GM12878 (cell line): ENCODE measurements around the gene BSN. TPM values are rescaled to one million over a fixed set of nuclear protein-coding genes. Genes with fewer than 3 reads are reported as not detected.

Source experiments
- ATAC-seq: fragments of 200-7000 bp; cut with Tn5 transposase; 3 replicates; pipeline ENCODE4 v1.9.1; 2020; ENCODE audit warnings: mild to moderate bottlenecking, moderate library complexity
- BruUV-seq: library from RNA; stranded (reverse); fragments of 400-500 nt; replicated peaks from 2 replicates; lab custom pipeline; 2021; lab: Mats Ljungman, UMichigan
- CTCF ChIA-PET: fragments of 300-600 bp; sonication (Branson Sonifier 250); formaldehyde crosslinking; extraction: SDS; loops from one replicate; lab custom pipeline; 2021; ENCODE audit warnings: inconsistent platforms; lab: Yijun Ruan, JAX
- POLR2A ChIA-PET: fragments of 350-600 bp; formaldehyde crosslinking; extraction: SDS; loops from one replicate; lab custom pipeline; 2021; ENCODE audit warnings: inconsistent platforms; lab: Charles Lee
- RAD21 ChIA-PET: fragments of 300-600 bp; sonication (Branson Sonifier 250); formaldehyde crosslinking; loops from one replicate; lab custom pipeline; 2023; ENCODE audit warnings: antibody characterized with exemption; ENCODE audit not compliant: unreplicated experiment; lab: Charles Lee
- SMC1A ChIA-PET: fragments of 300-600 bp; sonication (Branson Sonifier 250); formaldehyde crosslinking; loops from one replicate; lab custom pipeline; 2023; ENCODE audit not compliant: unreplicated experiment, uncharacterized antibody; lab: Charles Lee
- DNase-seq: peaks from one replicate; pipeline ENCODE4 v3.0.0-alpha.2; 2011; ENCODE audit warnings: low read depth, low spot score
- FAIRE-seq: peaks from 3 replicates; lab custom pipeline; 2011; peaks lifted over from hg19 to GRCh38; lab: Jason Lieb, UNC
- H2AFZ ChIP-seq: 2 replicates; pipeline ENCODE4 v1.6.0; 2011; ENCODE audit warnings: low read depth, low read length, control low read depth; ENCODE audit not compliant: control insufficient read depth
- H3K27ac ChIP-seq: 2 replicates; pipeline ENCODE4 v1.5.1; 2011; ENCODE audit warnings: control low read depth; ENCODE audit not compliant: control insufficient read depth, insufficient read depth
- H3K27me3 ChIP-seq, 2 experiments: replicated peaks in 1 of 2; 2 replicates each; pipeline versions ENCODE4 v1.6.0 to v1.6.1; 2011; ENCODE audit warnings: low read length in 1 of 2; ENCODE audit not compliant: control insufficient read depth in 2 of 2, insufficient read depth in 2 of 2
- H3K36me3 ChIP-seq, 2 experiments: 2 replicates each; pipeline ENCODE4 v1.5.1; 2011; ENCODE audit warnings: low read length in 1 of 2; ENCODE audit not compliant: control insufficient read depth in 2 of 2, insufficient read depth in 2 of 2
- H3K4me1 ChIP-seq: 2 replicates; pipeline ENCODE4 v1.6.1; 2011; ENCODE audit warnings: mild to moderate bottlenecking, low read length, moderate library complexity, mixed read lengths; ENCODE audit not compliant: control insufficient read depth, insufficient read depth
- H3K4me2 ChIP-seq: 2 replicates; pipeline ENCODE4 v1.6.0; 2011; ENCODE audit warnings: control low read depth; ENCODE audit not compliant: control insufficient read depth, insufficient read depth
- H3K4me3 ChIP-seq: fragments of 200-600 bp; sonication (generic); 2 replicates; pipeline ENCODE4 v1.5.1; 2016
- H3K79me2 ChIP-seq: 2 replicates; pipeline ENCODE4 v1.6.0; 2011; ENCODE audit warnings: low read length; ENCODE audit not compliant: control insufficient read depth, insufficient read depth
- H3K9ac ChIP-seq: 2 replicates; pipeline ENCODE4 v1.8.0; 2011; ENCODE audit warnings: low read length, control low read depth, mixed read lengths; ENCODE audit not compliant: control insufficient read depth, insufficient read depth
- H3K9me3 ChIP-seq: replicated peaks from 3 replicates; pipeline ENCODE4 v1.5.1; 2011; ENCODE audit warnings: mild to moderate bottlenecking, low read length; ENCODE audit not compliant: control insufficient read depth, insufficient read depth
- H4K20me1 ChIP-seq: 2 replicates; pipeline ENCODE4 v1.6.0; 2011; ENCODE audit not compliant: control insufficient read depth, insufficient read depth
- BACH1 ChIP-seq: fragments of 450-650 bp; IDR thresholded peaks from 2 replicates; pipeline ENCODE4 v1.6.1; 2017; ENCODE audit warnings: mild to moderate bottlenecking, borderline replicate concordance
- IKZF1 ChIP-seq: fragments of 450-650 bp; conservative IDR thresholded peaks from 2 replicates; pipeline ENCODE4 v1.6.1; 2017; ENCODE audit warnings: antibody characterized with exemption, mild to moderate bottlenecking
- IRF4 ChIP-seq: IDR thresholded peaks from 2 replicates; pipeline ENCODE4 v1.6.1; 2011; ENCODE audit warnings: low read depth, low read length
- MEF2A ChIP-seq: IDR thresholded peaks from 2 replicates; pipeline ENCODE4 v1.6.1; 2011; ENCODE audit warnings: low read depth, mild to moderate bottlenecking, low read length, moderate library complexity; ENCODE audit not compliant: insufficient read depth
- NR2C1 ChIP-seq: fragments of 450-650 bp; IDR thresholded peaks from 2 replicates; pipeline ENCODE4 v1.6.1; 2017; ENCODE audit warnings: antibody characterized with exemption, mild to moderate bottlenecking, moderate library complexity
- POLR2A ChIP-seq: IDR thresholded peaks from 2 replicates; pipeline ENCODE4 v1.6.1; 2011; ENCODE audit warnings: low read depth, mild to moderate bottlenecking, low read length
- RAD21 ChIP-seq: IDR thresholded peaks from 2 replicates; pipeline ENCODE4 v1.6.1; 2011; ENCODE audit warnings: mild to moderate bottlenecking, low read depth, low read length, moderate library complexity; ENCODE audit not compliant: insufficient read depth
- RELA ChIP-seq: fragments of 450-650 bp; IDR thresholded peaks from 2 replicates; pipeline ENCODE4 v1.8.0; 2014; ENCODE audit warnings: borderline replicate concordance; ENCODE audit not compliant: partially characterized antibody
- RFX5 ChIP-seq: IDR thresholded peaks from 2 replicates; pipeline ENCODE4 v1.6.1; 2011; ENCODE audit warnings: low read depth, low read length, improper control_type of control experiment
- SMAD1 ChIP-seq: fragments of 450-650 bp; IDR thresholded peaks from 2 replicates; pipeline ENCODE4 v1.6.1; 2018; ENCODE audit warnings: mild to moderate bottlenecking, low read depth; ENCODE audit not compliant: partially characterized antibody
- SMC3 ChIP-seq: IDR thresholded peaks from 2 replicates; pipeline ENCODE4 v1.6.1; 2011; ENCODE audit warnings: low read length, improper control_type of control experiment, borderline replicate concordance
- ZSCAN29 ChIP-seq: fragments of 450-650 bp; IDR thresholded peaks from 2 replicates; pipeline ENCODE4 v1.6.1; 2017; ENCODE audit warnings: mild to moderate bottlenecking, moderate library complexity
- WGBS: methylation state at CpG from one replicate; pipeline ENCODE4 v1.1.6; 2016; ENCODE audit warnings: low lambda C conversion rate; ENCODE audit not compliant: insufficient replicate concordance, insufficient coverage; ENCODE audit errors: missing lambda C conversion rate; 5-methylcytosine and 5-hydroxymethylcytosine counted together
- in situ Hi-C: fragments of 300-500 bp; cut with MboI; formaldehyde crosslinking; loops from 9 replicates; pipeline ENCODE4 v1.14.3; 2018; ENCODE audit warnings: mixed read lengths
- intact Hi-C: fragments of 100-400 bp; cut with micrococcal nuclease; formaldehyde crosslinking; loops from one replicate; pipeline ENCODE4 v1.14.2; 2022; ENCODE audit not compliant: unreplicated experiment
- polyA plus RNA-seq, 11 experiments: library from polyadenylated mRNA; depleted of rRNA in 4 of 11; unstranded in 6 of 11; stranded (reverse) in 5 of 11; fragments of >200 nt; fragmentation: Nextera tagmentation in 4 of 11; fragmentation: Illumina TruSeq in 1 of 11; extraction: Ambion mirVana in 4 of 11; extraction: Trizol in 1 of 11; gene quantifications; 1 replicate in 1 of 11; 2 replicates in 10 of 11; pipeline versions ENCODE4 v1.2.1 to v1.2.3, GENCODE V29; 2011 to 2016; ENCODE audit warnings: inconsistent platforms in 2 of 11, missing spikeins in 2 of 11, low read depth in 1 of 11
- total RNA-seq, 4 experiments: library from RNA; depleted of rRNA in 3 of 4; stranded (reverse); fragments of >200 nt in 3 of 4; fragmentation: Illumina TruSeq in 1 of 4; extraction: Trizol in 1 of 4; gene quantifications; 2 replicates each; pipeline versions ENCODE4 v1.2.1 to v1.2.3, GENCODE V29; 2013 to 2021
- TF ChIP-seq, protein P1 (sequence below): fragments of 450-650 bp; conservative IDR thresholded peaks from 2 replicates; pipeline ENCODE4 v1.6.1; 2017; ENCODE audit warnings: mild to moderate bottlenecking, moderate library complexity
- TF ChIP-seq, protein P2 (sequence below): fragments of 450-650 bp; IDR thresholded peaks from 2 replicates; pipeline ENCODE4 v1.6.1; 2017; ENCODE audit warnings: borderline replicate concordance
- TF ChIP-seq, protein P3 (sequence below): fragments of 450-650 bp; IDR thresholded peaks from 2 replicates; pipeline ENCODE4 v1.6.1; 2017; ENCODE audit warnings: mild to moderate bottlenecking
- TF ChIP-seq, protein P4 (sequence below): IDR thresholded peaks from 2 replicates; pipeline ENCODE4 v1.6.1; 2012; ENCODE audit warnings: low read depth, low read length, improper control_type of control experiment
- TF ChIP-seq, protein P5 (sequence below): fragments of 450-650 bp; IDR thresholded peaks from 2 replicates; pipeline ENCODE4 v1.6.1; 2016; ENCODE audit warnings: mild to moderate bottlenecking

Gene BSN
- total and polyA plus RNA-seq, 10 of the 15 experiments (the other 5 are each of a cell fraction or from before 2014, with no cell fraction given), result under 0.01 to 0.19 (median 0.05) TPM; not detected in 1

DNA sequence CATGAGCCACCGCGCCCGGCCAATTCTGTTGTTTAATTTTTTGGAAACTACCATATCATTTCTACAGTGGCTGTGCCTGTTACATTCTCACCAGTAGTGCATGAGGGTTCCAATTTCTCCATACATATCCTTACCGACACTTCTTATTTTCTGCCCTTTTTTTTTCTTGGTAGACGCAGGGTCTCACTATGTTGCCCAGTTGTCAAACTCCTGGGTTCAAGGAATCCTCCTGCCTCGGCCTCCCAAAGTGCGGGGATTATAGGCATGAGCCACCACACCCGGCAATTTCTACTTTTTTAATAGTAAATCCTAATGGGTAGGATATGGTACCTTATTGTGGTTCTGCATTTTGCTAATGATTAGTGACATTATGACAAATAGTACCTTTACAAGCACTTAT, 155.6 kb downstream of the BSN start:
- RAD21 ChIA-PET, result no interaction called here
- 91% methylated on average over 8 of the region's 8 CpGs for WGBS
- no peak overlapping the region for H3K9ac ChIP-seq
- H2AFZ ChIP-seq, result no peak overlapping the region
- H3K4me1 ChIP-seq, result no peaks in the 10 kb centered on the region
- no peak overlapping the region for H3K4me3 ChIP-seq
- CTCF ChIA-PET, result no interaction called here
- SMC1A ChIA-PET, result no interaction called here
- DNase-seq (no peak), ATAC-seq (no peak), FAIRE-seq (no peak)
- peaks cover 0 to 3% of the 10 kb centered on the region in 2 experiments; a peak in 2 of 4 replicates for H3K36me3 ChIP-seq
- intact Hi-C loops, result no loop called here
- BruUV-seq, result no TSS peak
- H4K20me1 ChIP-seq, result no peaks in the 10 kb centered on the region
- H3K79me2 ChIP-seq, result no peaks in the 10 kb centered on the region
- H3K9me3 ChIP-seq, result no peaks in the 10 kb centered on the region
- in situ Hi-C loops, result no loop called here
- H3K27ac ChIP-seq, result no peak overlapping the region
- H3K27me3 ChIP-seq, result no peaks in the 10 kb centered on the region
- POLR2A ChIA-PET, result no interaction called here
- no peak overlapping the region for H3K4me2 ChIP-seq
- TF ChIP-seq, protein P1, sequence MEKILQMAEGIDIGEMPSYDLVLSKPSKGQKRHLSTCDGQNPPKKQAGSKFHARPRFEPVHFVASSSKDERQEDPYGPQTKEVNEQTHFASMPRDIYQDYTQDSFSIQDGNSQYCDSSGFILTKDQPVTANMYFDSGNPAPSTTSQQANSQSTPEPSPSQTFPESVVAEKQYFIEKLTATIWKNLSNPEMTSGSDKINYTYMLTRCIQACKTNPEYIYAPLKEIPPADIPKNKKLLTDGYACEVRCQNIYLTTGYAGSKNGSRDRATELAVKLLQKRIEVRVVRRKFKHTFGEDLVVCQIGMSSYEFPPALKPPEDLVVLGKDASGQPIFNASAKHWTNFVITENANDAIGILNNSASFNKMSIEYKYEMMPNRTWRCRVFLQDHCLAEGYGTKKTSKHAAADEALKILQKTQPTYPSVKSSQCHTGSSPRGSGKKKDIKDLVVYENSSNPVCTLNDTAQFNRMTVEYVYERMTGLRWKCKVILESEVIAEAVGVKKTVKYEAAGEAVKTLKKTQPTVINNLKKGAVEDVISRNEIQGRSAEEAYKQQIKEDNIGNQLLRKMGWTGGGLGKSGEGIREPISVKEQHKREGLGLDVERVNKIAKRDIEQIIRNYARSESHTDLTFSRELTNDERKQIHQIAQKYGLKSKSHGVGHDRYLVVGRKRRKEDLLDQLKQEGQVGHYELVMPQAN, result no peak
- TF ChIP-seq NR2C1 (no peak), IRF4 (no peak), POLR2A (no peak), RAD21 (no peak), MEF2A (no peak), SMAD1 (no peak), IKZF1 (no peak), BACH1 (no peak), RELA (no peak), ZSCAN29 (no peak), SMC3 (no peak), RFX5 (no peak)
- TF ChIP-seq, protein P2, sequence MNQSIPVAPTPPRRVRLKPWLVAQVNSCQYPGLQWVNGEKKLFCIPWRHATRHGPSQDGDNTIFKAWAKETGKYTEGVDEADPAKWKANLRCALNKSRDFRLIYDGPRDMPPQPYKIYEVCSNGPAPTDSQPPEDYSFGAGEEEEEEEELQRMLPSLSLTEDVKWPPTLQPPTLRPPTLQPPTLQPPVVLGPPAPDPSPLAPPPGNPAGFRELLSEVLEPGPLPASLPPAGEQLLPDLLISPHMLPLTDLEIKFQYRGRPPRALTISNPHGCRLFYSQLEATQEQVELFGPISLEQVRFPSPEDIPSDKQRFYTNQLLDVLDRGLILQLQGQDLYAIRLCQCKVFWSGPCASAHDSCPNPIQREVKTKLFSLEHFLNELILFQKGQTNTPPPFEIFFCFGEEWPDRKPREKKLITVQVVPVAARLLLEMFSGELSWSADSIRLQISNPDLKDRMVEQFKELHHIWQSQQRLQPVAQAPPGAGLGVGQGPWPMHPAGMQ, result no peak
- TF ChIP-seq, protein P3, sequence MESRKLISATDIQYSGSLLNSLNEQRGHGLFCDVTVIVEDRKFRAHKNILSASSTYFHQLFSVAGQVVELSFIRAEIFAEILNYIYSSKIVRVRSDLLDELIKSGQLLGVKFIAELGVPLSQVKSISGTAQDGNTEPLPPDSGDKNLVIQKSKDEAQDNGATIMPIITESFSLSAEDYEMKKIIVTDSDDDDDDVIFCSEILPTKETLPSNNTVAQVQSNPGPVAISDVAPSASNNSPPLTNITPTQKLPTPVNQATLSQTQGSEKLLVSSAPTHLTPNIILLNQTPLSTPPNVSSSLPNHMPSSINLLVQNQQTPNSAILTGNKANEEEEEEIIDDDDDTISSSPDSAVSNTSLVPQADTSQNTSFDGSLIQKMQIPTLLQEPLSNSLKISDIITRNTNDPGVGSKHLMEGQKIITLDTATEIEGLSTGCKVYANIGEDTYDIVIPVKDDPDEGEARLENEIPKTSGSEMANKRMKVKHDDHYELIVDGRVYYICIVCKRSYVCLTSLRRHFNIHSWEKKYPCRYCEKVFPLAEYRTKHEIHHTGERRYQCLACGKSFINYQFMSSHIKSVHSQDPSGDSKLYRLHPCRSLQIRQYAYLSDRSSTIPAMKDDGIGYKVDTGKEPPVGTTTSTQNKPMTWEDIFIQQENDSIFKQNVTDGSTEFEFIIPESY, result no peak
- TF ChIP-seq, protein P4, sequence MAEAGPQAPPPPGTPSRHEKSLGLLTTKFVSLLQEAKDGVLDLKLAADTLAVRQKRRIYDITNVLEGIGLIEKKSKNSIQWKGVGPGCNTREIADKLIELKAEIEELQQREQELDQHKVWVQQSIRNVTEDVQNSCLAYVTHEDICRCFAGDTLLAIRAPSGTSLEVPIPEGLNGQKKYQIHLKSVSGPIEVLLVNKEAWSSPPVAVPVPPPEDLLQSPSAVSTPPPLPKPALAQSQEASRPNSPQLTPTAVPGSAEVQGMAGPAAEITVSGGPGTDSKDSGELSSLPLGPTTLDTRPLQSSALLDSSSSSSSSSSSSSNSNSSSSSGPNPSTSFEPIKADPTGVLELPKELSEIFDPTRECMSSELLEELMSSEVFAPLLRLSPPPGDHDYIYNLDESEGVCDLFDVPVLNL, result no peak
- TF ChIP-seq, protein P5, sequence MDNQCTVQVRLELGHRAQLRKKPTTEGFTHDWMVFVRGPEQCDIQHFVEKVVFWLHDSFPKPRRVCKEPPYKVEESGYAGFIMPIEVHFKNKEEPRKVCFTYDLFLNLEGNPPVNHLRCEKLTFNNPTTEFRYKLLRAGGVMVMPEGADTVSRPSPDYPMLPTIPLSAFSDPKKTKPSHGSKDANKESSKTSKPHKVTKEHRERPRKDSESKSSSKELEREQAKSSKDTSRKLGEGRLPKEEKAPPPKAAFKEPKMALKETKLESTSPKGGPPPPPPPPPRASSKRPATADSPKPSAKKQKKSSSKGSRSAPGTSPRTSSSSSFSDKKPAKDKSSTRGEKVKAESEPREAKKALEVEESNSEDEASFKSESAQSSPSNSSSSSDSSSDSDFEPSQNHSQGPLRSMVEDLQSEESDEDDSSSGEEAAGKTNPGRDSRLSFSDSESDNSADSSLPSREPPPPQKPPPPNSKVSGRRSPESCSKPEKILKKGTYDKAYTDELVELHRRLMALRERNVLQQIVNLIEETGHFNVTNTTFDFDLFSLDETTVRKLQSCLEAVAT, result no peak
